ENCODE data around the gene SEC23B.
A peak's percentile ranks its signal among the peaks of the same experiment; 100 is the strongest.

The SEC23B gene

DNA sequence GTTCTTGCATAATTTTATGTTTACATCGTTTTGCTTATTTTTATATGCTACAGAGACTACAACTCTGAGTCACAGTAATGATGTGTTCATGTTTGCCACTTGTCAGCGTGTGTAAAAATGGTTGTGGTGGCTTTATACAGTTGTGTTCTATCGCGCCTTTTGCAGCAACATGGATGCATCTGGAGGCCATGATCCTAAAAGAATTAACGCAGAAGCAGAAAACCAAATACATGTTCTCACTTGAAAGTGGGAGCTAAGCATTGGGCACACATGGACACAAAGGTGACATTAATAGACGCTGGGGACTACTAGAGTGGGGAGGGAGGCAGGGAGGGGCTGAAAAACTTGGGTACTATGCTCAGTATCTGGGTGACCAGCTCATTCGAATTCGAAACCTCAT, 996 bp upstream of the SEC23B start:
- peak overlapping the region; percentile 65 for H3K9ac ChIP-seq (ENCODE audit: low read depth, low read length)
- H3K79me2 ChIP-seq (ENCODE audit: insufficient read depth, low read length), result peaks cover 25% of the 10 kb centered on the region
- no peaks in the 10 kb centered on the region for H4K20me1 ChIP-seq (ENCODE audit: insufficient read depth, low read length)
- DNase-seq (no peak), ATAC-seq (ENCODE audit: insufficient read depth, low read depth) (no peak)
- peaks cover 31% of the 10 kb centered on the region for H3K4me1 ChIP-seq (ENCODE audit: insufficient read depth, low read length)
- no peaks in the 10 kb centered on the region for H3K9me3 ChIP-seq (ENCODE audit: insufficient read depth, low read length, severe bottlenecking)
- peak overlapping the region; percentile 82 for H2AFZ ChIP-seq (ENCODE audit: low read depth, low read length)
- peak overlapping the region; percentile 96 for H3K27ac ChIP-seq (ENCODE audit: low read length)
- H3K36me3 ChIP-seq (ENCODE audit: insufficient read depth, low read length), result peaks cover 23% of the 10 kb centered on the region
- peak overlapping the region; percentile 72 to 74; a peak in 3 of 4 replicates for H3K4me3 ChIP-seq (ENCODE audit: low read depth in 1 of 2, low read length in 2 of 2)
- no peak for TF ChIP-seq EZH2 (IDR thresholded peaks at IDR 0.05; ENCODE audit: borderline replicate concordance, low read depth, low read length, severe bottlenecking)
- TF ChIP-seq, protein P1, sequence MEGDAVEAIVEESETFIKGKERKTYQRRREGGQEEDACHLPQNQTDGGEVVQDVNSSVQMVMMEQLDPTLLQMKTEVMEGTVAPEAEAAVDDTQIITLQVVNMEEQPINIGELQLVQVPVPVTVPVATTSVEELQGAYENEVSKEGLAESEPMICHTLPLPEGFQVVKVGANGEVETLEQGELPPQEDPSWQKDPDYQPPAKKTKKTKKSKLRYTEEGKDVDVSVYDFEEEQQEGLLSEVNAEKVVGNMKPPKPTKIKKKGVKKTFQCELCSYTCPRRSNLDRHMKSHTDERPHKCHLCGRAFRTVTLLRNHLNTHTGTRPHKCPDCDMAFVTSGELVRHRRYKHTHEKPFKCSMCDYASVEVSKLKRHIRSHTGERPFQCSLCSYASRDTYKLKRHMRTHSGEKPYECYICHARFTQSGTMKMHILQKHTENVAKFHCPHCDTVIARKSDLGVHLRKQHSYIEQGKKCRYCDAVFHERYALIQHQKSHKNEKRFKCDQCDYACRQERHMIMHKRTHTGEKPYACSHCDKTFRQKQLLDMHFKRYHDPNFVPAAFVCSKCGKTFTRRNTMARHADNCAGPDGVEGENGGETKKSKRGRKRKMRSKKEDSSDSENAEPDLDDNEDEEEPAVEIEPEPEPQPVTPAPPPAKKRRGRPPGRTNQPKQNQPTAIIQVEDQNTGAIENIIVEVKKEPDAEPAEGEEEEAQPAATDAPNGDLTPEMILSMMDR (IDR thresholded peaks at IDR 0.05; ENCODE audit: borderline replicate concordance, extremely low read depth, low read length, poor library complexity, severe bottlenecking), result no peak
- H3K27me3 ChIP-seq (ENCODE audit: insufficient read depth, low read length, poor library complexity), result no peaks in the 10 kb centered on the region
- peak overlapping the region; percentile 96 for H3K4me2 ChIP-seq (ENCODE audit: insufficient read depth, low read length)

DNA sequence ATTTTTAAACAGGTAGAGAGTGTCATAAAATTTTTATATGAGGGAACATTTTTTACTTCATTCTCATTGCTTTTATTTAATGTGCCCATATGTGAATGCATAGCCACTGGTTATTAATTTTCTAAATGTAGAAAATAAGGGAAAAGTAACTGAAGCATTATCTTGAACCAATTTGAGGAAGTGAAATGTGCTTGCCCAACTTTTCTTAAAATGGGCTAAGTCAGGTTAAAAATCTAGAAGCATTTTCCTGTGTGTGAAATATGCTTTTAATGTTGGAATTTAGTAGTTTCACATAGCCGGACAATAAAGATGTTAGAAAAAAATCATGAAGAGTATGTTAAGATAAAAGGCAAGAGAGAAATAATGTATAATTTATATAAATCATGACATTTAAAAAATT, 3.8 kb downstream of the SEC23B start:
- Histone ChIP-seq H3K27me3 (ENCODE audit: insufficient read depth, low read length, poor library complexity) (no peaks in the 10 kb centered on the region), H3K4me2 (ENCODE audit: insufficient read depth, low read length) (no peak overlapping the region), H3K9ac (ENCODE audit: low read depth, low read length) (no peak overlapping the region), H3K9me3 (ENCODE audit: insufficient read depth, low read length, severe bottlenecking) (no peaks in the 10 kb centered on the region), H2AFZ (ENCODE audit: low read depth, low read length) (no peak overlapping the region), H4K20me1 (ENCODE audit: insufficient read depth, low read length) (no peaks in the 10 kb centered on the region), H3K4me1 (ENCODE audit: insufficient read depth, low read length) (peaks cover 26% of the 10 kb centered on the region), H3K4me3 (ENCODE audit: low read depth in 1 of 2, low read length in 2 of 2) (no peak overlapping the region), H3K27ac (ENCODE audit: low read length) (no peak overlapping the region), H3K36me3 (ENCODE audit: insufficient read depth, low read length) (peaks cover 58% of the 10 kb centered on the region), H3K79me2 (ENCODE audit: insufficient read depth, low read length) (peaks cover 25% of the 10 kb centered on the region)
- no peak for TF ChIP-seq EZH2 (IDR thresholded peaks at IDR 0.05; ENCODE audit: borderline replicate concordance, low read depth, low read length, severe bottlenecking)
- TF ChIP-seq, protein P1 (IDR thresholded peaks at IDR 0.05; ENCODE audit: borderline replicate concordance, extremely low read depth, low read length, poor library complexity, severe bottlenecking), result no peak
- no peak for DNase-seq
- no peak for ATAC-seq (ENCODE audit: insufficient read depth, low read depth)

DNA sequence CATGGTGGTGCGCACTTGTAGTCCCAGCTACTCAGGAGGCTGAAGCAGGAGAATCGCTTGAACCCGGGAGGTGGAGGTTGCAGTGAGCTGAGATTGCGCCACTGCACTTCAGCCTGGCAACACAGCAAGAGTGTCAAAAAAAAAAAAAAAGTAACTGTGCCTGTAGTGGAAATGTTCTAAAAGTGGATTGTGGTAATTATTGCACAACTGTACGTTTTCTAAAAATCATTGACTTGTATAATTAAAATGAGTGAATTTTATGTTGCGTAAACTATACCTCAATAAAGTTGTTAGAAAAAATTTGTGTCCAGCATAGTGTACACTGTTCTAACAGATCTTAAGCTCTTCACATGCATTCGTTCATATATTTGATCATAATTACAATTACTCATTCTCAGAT, 5.5 kb downstream of the SEC23B start:
- Histone ChIP-seq H4K20me1 (ENCODE audit: insufficient read depth, low read length) (no peaks in the 10 kb centered on the region), H2AFZ (ENCODE audit: low read depth, low read length) (no peak overlapping the region), H3K79me2 (ENCODE audit: insufficient read depth, low read length) (peaks cover 23% of the 10 kb centered on the region), H3K4me1 (ENCODE audit: insufficient read depth, low read length) (peaks cover 20% of the 10 kb centered on the region), H3K4me3 (ENCODE audit: low read depth in 1 of 2, low read length in 2 of 2) (no peak overlapping the region), H3K27ac (ENCODE audit: low read length) (no peak overlapping the region), H3K9ac (ENCODE audit: low read depth, low read length) (no peak overlapping the region), H3K4me2 (ENCODE audit: insufficient read depth, low read length) (no peak overlapping the region), H3K9me3 (ENCODE audit: insufficient read depth, low read length, severe bottlenecking) (no peaks in the 10 kb centered on the region), H3K27me3 (ENCODE audit: insufficient read depth, low read length, poor library complexity) (no peaks in the 10 kb centered on the region), H3K36me3 (ENCODE audit: insufficient read depth, low read length) (peaks cover 64% of the 10 kb centered on the region)
- no peak for DNase-seq
- TF ChIP-seq, protein P1 (IDR thresholded peaks at IDR 0.05; ENCODE audit: borderline replicate concordance, extremely low read depth, low read length, poor library complexity, severe bottlenecking), result no peak
- no peak for TF ChIP-seq EZH2 (IDR thresholded peaks at IDR 0.05; ENCODE audit: borderline replicate concordance, low read depth, low read length, severe bottlenecking)
- ATAC-seq (ENCODE audit: insufficient read depth, low read depth), result no peak

DNA sequence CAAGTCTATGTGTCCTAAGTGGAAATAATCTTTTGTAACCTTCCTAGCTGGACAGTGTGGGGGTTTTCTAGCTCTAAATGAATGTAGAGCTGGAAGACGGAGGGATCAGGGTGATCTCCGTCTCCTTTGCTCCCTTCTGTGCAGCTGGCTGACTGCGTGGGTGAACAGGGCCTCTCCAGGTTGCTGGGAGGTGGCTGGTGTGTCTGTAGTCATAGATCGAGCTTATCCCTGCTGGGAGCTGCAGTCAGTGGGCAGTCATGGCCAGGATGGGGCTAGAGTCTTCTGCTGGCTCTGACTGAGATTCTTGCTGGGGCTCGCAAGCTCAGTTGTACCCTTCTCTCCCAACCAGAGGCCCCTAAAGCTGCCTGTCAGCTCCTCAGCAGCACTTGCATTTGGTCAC, 6.4 kb downstream of the SEC23B start:
- H3K79me2 ChIP-seq (ENCODE audit: insufficient read depth, low read length), result peaks cover 18% of the 10 kb centered on the region
- H3K27ac ChIP-seq (ENCODE audit: low read length), result no peak overlapping the region
- peaks cover 10% of the 10 kb centered on the region for H3K4me1 ChIP-seq (ENCODE audit: insufficient read depth, low read length)
- no peak overlapping the region for H3K4me3 ChIP-seq (ENCODE audit: low read depth in 1 of 2, low read length in 2 of 2)
- TF ChIP-seq, protein P1 (IDR thresholded peaks at IDR 0.05; ENCODE audit: borderline replicate concordance, extremely low read depth, low read length, poor library complexity, severe bottlenecking), result no peak
- no peak for TF ChIP-seq EZH2 (IDR thresholded peaks at IDR 0.05; ENCODE audit: borderline replicate concordance, low read depth, low read length, severe bottlenecking)
- H3K9ac ChIP-seq (ENCODE audit: low read depth, low read length), result no peak overlapping the region
- no peak overlapping the region for H3K4me2 ChIP-seq (ENCODE audit: insufficient read depth, low read length)
- no peak overlapping the region for H2AFZ ChIP-seq (ENCODE audit: low read depth, low read length)
- H3K9me3 ChIP-seq (ENCODE audit: insufficient read depth, low read length, severe bottlenecking), result no peaks in the 10 kb centered on the region
- H4K20me1 ChIP-seq (ENCODE audit: insufficient read depth, low read length), result peaks cover 3% of the 10 kb centered on the region; the same call in 1 of the 2 replicates
- no peak for ATAC-seq (ENCODE audit: insufficient read depth, low read depth)
- no peak for DNase-seq
- peaks cover 70% of the 10 kb centered on the region for H3K36me3 ChIP-seq (ENCODE audit: insufficient read depth, low read length)
- H3K27me3 ChIP-seq (ENCODE audit: insufficient read depth, low read length, poor library complexity), result no peaks in the 10 kb centered on the region

All from DND-41 (cell line).